Germinal center (tissue), 1 donor: Measurements from ENCODE around the gene LAMC2.
A peak's percentile ranks its signal among the peaks of the same experiment; 100 is the strongest.
"Not testable (repeated sequence)": the region's sequence is repeated elsewhere in the genome, so short reads cannot be mapped to it uniquely, and the experiment has no call there.

Source experiments
- DNase-seq: peaks from one replicate; pipeline ENCODE4 v3.0.0; 2012; ENCODE audit warnings: mixed read lengths, low spot score

LAMC2 gene

GRCh38 chr1:183263886-183264602 is 78.0 kb downstream of the LAMC2 start:
- no peak for DNase-seq

- DNase-seq, result no peak
Observed at GRCh38 chr1:183267646-183268431, 81.8 kb downstream of the LAMC2 start.

- DNase-seq, result no peak
Observed at GRCh38 chr1:183270541-183271141, 84.6 kb downstream of the LAMC2 start.

- DNase-seq, result no peak
Observed at GRCh38 chr1:183272390-183272848, 86.4 kb downstream of the LAMC2 start.

GRCh38 chr1:183273300-183273699 is 87.2 kb downstream of the LAMC2 start:
- no peak for DNase-seq

- not testable (repeated sequence) for DNase-seq
Observed at GRCh38 chr1:183273984-183274383, 87.9 kb downstream of the LAMC2 start.

- no peak for DNase-seq
Observed at GRCh38 chr1:183274836-183275235, 88.8 kb downstream of the LAMC2 start.

- no peak for DNase-seq
Observed at GRCh38 chr1:183275322-183275721, 89.3 kb downstream of the LAMC2 start.

GRCh38 chr1:183276386-183277080 is 90.5 kb downstream of the LAMC2 start:
- DNase-seq, result no peak

- no peak for DNase-seq
Observed at GRCh38 chr1:183277821-183278738, 92.0 kb downstream of the LAMC2 start.

- DNase-seq, result no peak
Observed at GRCh38 chr1:183278739-183279591, 92.9 kb downstream of the LAMC2 start.

GRCh38 chr1:183279835-183280234 is 93.8 kb downstream of the LAMC2 start:
- no peak for DNase-seq

GRCh38 chr1:183281039-183281438 is 95.0 kb downstream of the LAMC2 start:
- DNase-seq, result no peak

GRCh38 chr1:183281553-183282091 is 95.6 kb downstream of the LAMC2 start:
- peak; percentile 56 for DNase-seq

- DNase-seq, result no peak
Observed at GRCh38 chr1:183282101-183282855, 96.2 kb downstream of the LAMC2 start.

- DNase-seq, result no peak
Observed at GRCh38 chr1:183283286-183283685, 97.2 kb downstream of the LAMC2 start.

GRCh38 chr1:183284086-183284485 is 98.0 kb downstream of the LAMC2 start:
- no peak for DNase-seq

GRCh38 chr1:183285256-183285655 is 99.2 kb downstream of the LAMC2 start:
- DNase-seq, result no peak

- DNase-seq, result no peak
Observed at GRCh38 chr1:183285746-183286145, 99.7 kb downstream of the LAMC2 start.
